ENCODE measurements around the gene CFAP77.

Gene CFAP77

GRCh38 chr9:132579427-132579798 lies 169.4 kb downstream of the CFAP77 start:
- no peak for DNase-seq (ENCODE audit: low read depth in 2 of 2)

GRCh38 chr9:132582276-132582785 lies 172.3 kb downstream of the CFAP77 start, which contains the start of gene BARHL1:
BARHL1 (plus strand) TSS chr9:132582606; CDS start chr9:132582798, 192 bp downstream.
- DNase-seq (ENCODE audit: low read depth in 2 of 2): no peak

GRCh38 chr9:132582786-132583583 lies 173.0 kb downstream of the CFAP77 start:
- DNase-seq (ENCODE audit: low read depth in 2 of 2): no peak

- DNase-seq (ENCODE audit: low read depth in 2 of 2): no peak
These were observed 173.7 kb downstream of the CFAP77 start for GRCh38 chr9:132583584-132584304.

- DNase-seq (ENCODE audit: low read depth in 2 of 2): no peak
These were observed 174.9 kb downstream of the CFAP77 start for GRCh38 chr9:132584601-132585560.

- DNase-seq (ENCODE audit: low read depth in 2 of 2): no peak
These were observed 176.2 kb downstream of the CFAP77 start for GRCh38 chr9:132585954-132586829.

- DNase-seq (ENCODE audit: low read depth in 2 of 2): no peak
These were observed 177.0 kb downstream of the CFAP77 start for GRCh38 chr9:132586830-132587591.

- DNase-seq (ENCODE audit: low read depth in 2 of 2): no peak
These were observed 177.6 kb downstream of the CFAP77 start for GRCh38 chr9:132587592-132587955.

- DNase-seq (ENCODE audit: low read depth in 2 of 2): no peak
These were observed 178.1 kb downstream of the CFAP77 start for GRCh38 chr9:132588098-132588497.

- no peak for DNase-seq (ENCODE audit: low read depth in 2 of 2)
These were observed 178.6 kb downstream of the CFAP77 start for GRCh38 chr9:132588501-132589147.

GRCh38 chr9:132589148-132590036 lies 179.4 kb downstream of the CFAP77 start:
- no peak for DNase-seq (ENCODE audit: low read depth in 2 of 2)

- no peak for DNase-seq (ENCODE audit: low read depth in 2 of 2)
These were observed 180.0 kb downstream of the CFAP77 start for GRCh38 chr9:132590037-132590317.

- no peak for DNase-seq (ENCODE audit: low read depth in 2 of 2)
These were observed 180.5 kb downstream of the CFAP77 start for GRCh38 chr9:132590318-132591182.

- DNase-seq (ENCODE audit: low read depth in 2 of 2): no peak
These were observed 181.2 kb downstream of the CFAP77 start for GRCh38 chr9:132591244-132591643.

GRCh38 chr9:132591751-132592314 lies 181.8 kb downstream of the CFAP77 start:
- DNase-seq (ENCODE audit: low read depth in 2 of 2): no peak

GRCh38 chr9:132592451-132592850 lies 182.4 kb downstream of the CFAP77 start:
- DNase-seq (ENCODE audit: low read depth in 2 of 2): no peak

GRCh38 chr9:132594412-132594811 lies 184.4 kb downstream of the CFAP77 start:
- no peak for DNase-seq (ENCODE audit: low read depth in 2 of 2)

Measured in stimulated activated CD4-positive, alpha-beta T cell treated with anti-CD3 and anti-CD28 coated beads, Interleukin-12 subunit alpha, Interleukin-12 subunit beta, amount 100 ng/mL, for 24 hours (primary cell).